CD4-positive, alpha-beta T cell treated with Interleukin-2 at 100 ng/mL for 4 hours (primary cell): ENCODE measurements around the gene LPIN3.

Experiments used
- DNase-seq: peaks from one replicate; pipeline ENCODE4 v3.0.0-alpha.2; 2020; ENCODE audit warnings: low spot score

The LPIN3 gene

GRCh38 chr20:41393705-41394066, 53.1 kb downstream of the LPIN3 start:
- no peak for DNase-seq

GRCh38 chr20:41394081-41394480, 53.5 kb downstream of the LPIN3 start:
- no peak for DNase-seq

- DNase-seq: no peak
These were observed 54.5 kb downstream of the LPIN3 start for GRCh38 chr20:41394931-41395666.

GRCh38 chr20:41395667-41396664, 55.3 kb downstream of the LPIN3 start:
- DNase-seq: no peak

GRCh38 chr20:41398408-41398807, 57.8 kb downstream of the LPIN3 start:
- no peak for DNase-seq

GRCh38 chr20:41403604-41404003, 63.0 kb downstream of the LPIN3 start:
- no peak for DNase-seq

- no peak for DNase-seq
These were observed 64.8 kb downstream of the LPIN3 start for GRCh38 chr20:41405436-41405835.

GRCh38 chr20:41406353-41406752, 65.7 kb downstream of the LPIN3 start:
- DNase-seq: no peak

- DNase-seq: no peak
These were observed 66.3 kb downstream of the LPIN3 start for GRCh38 chr20:41406896-41407444.

GRCh38 chr20:41407607-41408006, 67.0 kb downstream of the LPIN3 start:
- DNase-seq: no peak

- DNase-seq: no peak
These were observed 67.7 kb downstream of the LPIN3 start for GRCh38 chr20:41408156-41408794.

- no peak for DNase-seq
These were observed 68.4 kb downstream of the LPIN3 start for GRCh38 chr20:41408986-41409385.
